ENCODE results near the gene PPFIBP1. TPM values are rescaled to one million over a fixed set of nuclear protein-coding genes. Genes with fewer than 3 reads are reported as not detected.

Gene PPFIBP1
- polyA plus RNA-seq, 2 of the 4 experiments (the other 2 are of a cell fraction), result 24.8 to 89.0 TPM

GRCh38 chr12:27723212-27723611 lies 199.2 kb downstream of the PPFIBP1 start:
- peak; percentile 7 for FAIRE-seq
- 100% methylated on average over 1 of the region's 1 CpG for WGBS (ENCODE audit: missing lambda C conversion rate)
- TF ChIP-seq HOXA7 (CRISPR knock-in tag; IDR thresholded peaks at IDR 0.05) (no peak), CEBPB (IDR thresholded peaks at IDR 0.05) (no peak), CHD2 (IDR thresholded peaks at IDR 0.05; ENCODE audit: low read length, partially characterized antibody) (no peak), REST (IDR thresholded peaks at IDR 0.05) (no peak), FOXS1 (CRISPR knock-in tag; IDR thresholded peaks at IDR 0.05) (no peak), SMC3 (IDR thresholded peaks at IDR 0.05) (no peak), MAFK (IDR thresholded peaks at IDR 0.05; ENCODE audit: partially characterized antibody) (no peak), ZFP36 (IDR thresholded peaks at IDR 0.05; ENCODE audit: borderline replicate concordance, partially characterized antibody) (no peak)
- TF ChIP-seq, protein P1, sequence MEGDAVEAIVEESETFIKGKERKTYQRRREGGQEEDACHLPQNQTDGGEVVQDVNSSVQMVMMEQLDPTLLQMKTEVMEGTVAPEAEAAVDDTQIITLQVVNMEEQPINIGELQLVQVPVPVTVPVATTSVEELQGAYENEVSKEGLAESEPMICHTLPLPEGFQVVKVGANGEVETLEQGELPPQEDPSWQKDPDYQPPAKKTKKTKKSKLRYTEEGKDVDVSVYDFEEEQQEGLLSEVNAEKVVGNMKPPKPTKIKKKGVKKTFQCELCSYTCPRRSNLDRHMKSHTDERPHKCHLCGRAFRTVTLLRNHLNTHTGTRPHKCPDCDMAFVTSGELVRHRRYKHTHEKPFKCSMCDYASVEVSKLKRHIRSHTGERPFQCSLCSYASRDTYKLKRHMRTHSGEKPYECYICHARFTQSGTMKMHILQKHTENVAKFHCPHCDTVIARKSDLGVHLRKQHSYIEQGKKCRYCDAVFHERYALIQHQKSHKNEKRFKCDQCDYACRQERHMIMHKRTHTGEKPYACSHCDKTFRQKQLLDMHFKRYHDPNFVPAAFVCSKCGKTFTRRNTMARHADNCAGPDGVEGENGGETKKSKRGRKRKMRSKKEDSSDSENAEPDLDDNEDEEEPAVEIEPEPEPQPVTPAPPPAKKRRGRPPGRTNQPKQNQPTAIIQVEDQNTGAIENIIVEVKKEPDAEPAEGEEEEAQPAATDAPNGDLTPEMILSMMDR (IDR thresholded peaks at IDR 0.05), result no peak
- Histone ChIP-seq H3K4me1 (no peaks in the 10 kb centered on the region), H3K4me2 (no peak overlapping the region), H3K27ac (no peak overlapping the region), H3K9me3 (no peaks in the 10 kb centered on the region), H3K4me3 (no peak overlapping the region)
- DNase-seq (ENCODE audit: low read depth in 1 of 2, low spot score in 1 of 2), result no peak
- POLR2A ChIA-PET, result interaction anchor here (0.6 kb wide), 1 partner anchor 12 kb away, joined by 3 read pairs; the partner anchor contains the start of gene MRPS35
- no peak for ATAC-seq
- CTCF ChIA-PET, result interaction anchor here (0.6 to 4.0 kb wide), 4 partner anchors 9 to 218 kb away, joined by 3 to 19 read pairs (median 3); no protein-coding TSS in a partner anchor

DNA sequence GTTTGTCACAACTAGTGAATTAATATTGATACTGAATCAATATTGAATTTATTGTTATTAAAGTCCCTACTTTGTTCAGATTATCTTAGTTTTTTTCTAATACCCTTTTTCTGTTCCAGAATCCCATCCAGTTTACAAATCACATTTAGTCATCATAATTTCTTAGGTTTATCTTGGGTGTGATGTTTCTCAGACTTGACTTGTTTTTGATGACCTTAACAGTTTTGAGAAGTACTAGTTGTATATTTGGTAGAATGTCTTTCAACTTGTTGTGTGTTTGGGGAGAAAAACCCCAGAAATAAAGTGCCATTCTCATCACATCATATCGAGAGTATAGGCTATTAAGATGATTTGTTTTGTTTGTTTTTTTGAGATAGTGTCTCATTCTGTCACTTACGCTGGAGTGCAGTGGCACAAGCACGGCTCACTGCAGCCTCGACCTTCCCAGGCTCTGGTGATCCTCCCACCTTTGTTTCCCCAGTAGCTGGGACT lies 206.1 kb downstream of the PPFIBP1 start:
- FAIRE-seq, result peak; percentile 43
- no peak for ATAC-seq
- Histone ChIP-seq H3K4me3 (no peak overlapping the region), H3K27ac (no peak overlapping the region), H3K4me2 (no peak overlapping the region), H3K9me3 (no peaks in the 10 kb centered on the region), H3K4me1 (no peaks in the 10 kb centered on the region)
- ChIA-PET CTCF (no interaction called here), POLR2A (no interaction called here)
- TF ChIP-seq JUN (IDR thresholded peaks at IDR 0.05) (no peak), MAFK (IDR thresholded peaks at IDR 0.05; ENCODE audit: partially characterized antibody) (peak; percentile 87)
- TF ChIP-seq, protein P2, sequence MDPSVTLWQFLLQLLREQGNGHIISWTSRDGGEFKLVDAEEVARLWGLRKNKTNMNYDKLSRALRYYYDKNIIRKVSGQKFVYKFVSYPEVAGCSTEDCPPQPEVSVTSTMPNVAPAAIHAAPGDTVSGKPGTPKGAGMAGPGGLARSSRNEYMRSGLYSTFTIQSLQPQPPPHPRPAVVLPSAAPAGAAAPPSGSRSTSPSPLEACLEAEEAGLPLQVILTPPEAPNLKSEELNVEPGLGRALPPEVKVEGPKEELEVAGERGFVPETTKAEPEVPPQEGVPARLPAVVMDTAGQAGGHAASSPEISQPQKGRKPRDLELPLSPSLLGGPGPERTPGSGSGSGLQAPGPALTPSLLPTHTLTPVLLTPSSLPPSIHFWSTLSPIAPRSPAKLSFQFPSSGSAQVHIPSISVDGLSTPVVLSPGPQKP (IDR thresholded peaks at IDR 0.05; ENCODE audit: low read depth, low read length), result no peak
- no peak for DNase-seq (ENCODE audit: low read depth in 1 of 2, low spot score in 1 of 2)
- 93% methylated on average over 4 of the region's 4 CpGs for WGBS (ENCODE audit: missing lambda C conversion rate)

- ChIA-PET POLR2A (interaction anchor here (1.1 kb wide), 1 partner anchor 250 kb away, joined by 4 read pairs; no protein-coding TSS in a partner anchor), CTCF (interaction anchor here (0.6 to 3.6 kb wide), 33 partner anchors 8 to 1266 kb away, joined by 3 to 22 read pairs (median 4); partner anchors contain the start of genes CCDC91, KLHL42 and MANSC4)
- H3K4me3 ChIP-seq, result no peak overlapping the region
- H3K4me2 ChIP-seq, result no peak overlapping the region
- no peaks in the 10 kb centered on the region for H3K9me3 ChIP-seq
- H3K4me1 ChIP-seq, result no peaks in the 10 kb centered on the region
- 65% methylated on average over 2 of the region's 2 CpGs for WGBS (ENCODE audit: missing lambda C conversion rate)
- DNase-seq (ENCODE audit: low read depth in 1 of 2, low spot score in 1 of 2) (peak; percentile 18 to 42), ATAC-seq (peak; percentile 85), FAIRE-seq (no peak)
- no peak for TF ChIP-seq FOXS1 (CRISPR knock-in tag; IDR thresholded peaks at IDR 0.05)
- TF ChIP-seq MAFK (IDR thresholded peaks at IDR 0.05; ENCODE audit: partially characterized antibody), result no peak
- TF ChIP-seq CHD4 (IDR thresholded peaks at IDR 0.05; ENCODE audit: borderline replicate concordance), result no peak
- no peak for TF ChIP-seq TFCP2L1 (CRISPR knock-in tag; IDR thresholded peaks at IDR 0.05)
- peak; percentile 84; the same call in 1 of the 2 replicates for TF ChIP-seq ESRRA (IDR thresholded peaks at IDR 0.05; ENCODE audit: borderline replicate concordance, low read length)
- no peak for TF ChIP-seq HOXB5 (CRISPR knock-in tag; IDR thresholded peaks at IDR 0.05)
- no peak for TF ChIP-seq HOXB13 (CRISPR knock-in tag; IDR thresholded peaks at IDR 0.05; ENCODE audit: low read depth)
- no peak for TF ChIP-seq NR3C1 (IDR thresholded peaks at IDR 0.05)
- H3K27ac ChIP-seq, result no peak overlapping the region
Measured at GRCh38 chr12:27732281-27732680, 208.3 kb downstream of the PPFIBP1 start.

All from A549 (cell line).